T-helper 2 cell (primary cell): Measurements from ENCODE around the gene YIF1A.
"Not testable (repeated sequence)": the region's sequence is repeated elsewhere in the genome, so short reads cannot be mapped to it uniquely, and the experiment has no call there.

Source experiments
- DNase-seq, 5 experiments: peaks; one replicate each; pipeline versions ENCODE4 v3.0.0 to v3.0.0-alpha.2; 2012 to 2022

YIF1A gene

DNA sequence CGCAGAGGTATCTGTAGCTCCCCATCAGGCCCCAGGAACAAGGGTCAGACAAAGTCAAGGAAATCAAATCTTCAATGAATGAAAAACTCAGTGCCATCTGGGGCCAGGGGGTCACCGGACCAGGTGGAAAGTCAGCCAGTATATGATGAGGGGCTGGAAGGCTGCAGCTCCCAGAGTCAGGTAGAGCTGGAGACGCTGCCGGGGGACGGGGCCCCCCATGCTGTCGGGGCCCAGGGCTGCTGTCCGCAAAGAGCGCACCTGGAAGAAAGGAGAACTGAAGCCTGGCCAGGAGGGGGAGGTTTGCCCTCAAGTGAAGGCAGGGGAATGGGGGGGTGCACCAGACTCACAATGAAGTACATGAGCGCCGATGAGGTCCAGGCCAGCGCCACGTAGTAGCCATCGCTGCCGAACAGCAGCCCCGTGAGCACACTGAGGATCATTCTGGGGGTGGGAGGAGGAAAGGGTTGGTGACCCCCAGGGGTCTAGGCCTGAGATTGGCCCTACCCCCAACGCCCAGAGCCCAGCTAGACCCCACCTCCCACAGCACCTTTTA, 4.3 kb downstream of the YIF1A start:
- DNase-seq, result no peak

DNA sequence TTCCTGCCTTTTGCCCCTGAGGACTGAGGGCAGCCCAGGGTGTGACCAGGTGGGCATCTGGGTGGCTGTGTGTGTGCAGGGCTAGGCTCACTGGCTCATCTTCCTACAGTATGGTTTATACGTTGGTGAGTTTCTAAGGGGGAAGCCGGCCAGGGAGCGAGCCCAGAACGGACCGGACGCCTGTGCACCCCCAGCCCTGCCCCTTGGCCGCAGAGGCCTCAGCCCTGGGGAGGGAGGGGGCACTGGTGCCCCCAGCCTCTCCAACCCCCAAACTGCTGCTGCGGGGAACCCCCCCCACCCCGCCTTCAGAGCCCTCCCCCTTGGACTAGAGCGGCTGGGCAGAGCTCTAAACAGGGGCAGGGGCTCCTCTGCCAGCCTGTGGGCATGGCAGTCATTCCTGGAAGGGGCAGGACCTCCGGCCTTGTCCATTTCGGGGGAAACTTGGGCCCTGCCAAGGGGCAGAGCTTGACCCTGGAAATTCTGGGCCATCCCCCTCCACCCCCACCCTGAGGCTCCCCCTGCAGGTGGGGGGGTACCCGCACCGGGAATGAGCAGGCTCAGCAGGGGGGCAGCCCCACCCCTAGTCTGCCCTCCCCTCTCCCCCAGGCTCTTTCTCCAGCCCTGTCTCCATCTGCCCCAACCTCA, 5.4 kb downstream of the YIF1A start:
- DNase-seq, result no peak

- peak; percentile 97 to 100 (median 99) for DNase-seq
These were observed 6.2 kb downstream of the YIF1A start for GRCh38 chr11:66282468-66283455.

DNA sequence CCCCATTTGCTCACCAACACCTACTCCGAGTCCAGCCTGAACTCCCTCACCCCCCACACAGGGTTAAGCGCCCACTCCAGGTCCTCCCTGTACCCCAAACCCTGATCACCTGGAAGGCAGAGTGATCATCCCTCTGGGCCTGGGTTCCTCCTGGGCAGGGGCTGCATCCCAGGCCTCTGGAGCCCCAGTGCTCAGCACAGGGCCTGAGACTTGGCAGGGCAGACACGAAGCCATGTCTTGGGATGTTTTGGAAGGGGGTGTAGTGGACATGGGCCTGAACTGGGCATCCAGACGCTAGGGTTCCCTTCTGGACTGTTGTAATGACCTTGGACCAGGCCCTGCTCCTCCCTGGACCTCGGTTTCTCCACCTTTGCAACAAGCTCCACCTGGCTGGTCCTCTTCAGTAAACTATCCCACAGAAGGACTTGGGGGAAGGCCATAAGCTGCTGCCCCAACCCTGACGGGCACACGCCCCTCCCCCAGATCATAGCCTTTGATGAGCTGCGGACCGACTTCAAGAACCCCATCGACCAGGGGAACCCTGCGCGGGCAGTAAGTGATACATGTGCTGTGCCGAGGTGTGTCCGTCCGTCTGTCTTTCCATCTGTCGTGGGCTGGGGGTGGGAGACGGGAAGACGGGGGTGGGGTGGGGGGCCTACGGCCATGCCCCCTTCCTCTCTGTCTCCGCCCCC, 7.0 kb downstream of the YIF1A start:
- DNase-seq, result no peak

GRCh38 chr11:66281001-66281400, 7.9 kb downstream of the YIF1A start:
- DNase-seq, result no peak

DNA sequence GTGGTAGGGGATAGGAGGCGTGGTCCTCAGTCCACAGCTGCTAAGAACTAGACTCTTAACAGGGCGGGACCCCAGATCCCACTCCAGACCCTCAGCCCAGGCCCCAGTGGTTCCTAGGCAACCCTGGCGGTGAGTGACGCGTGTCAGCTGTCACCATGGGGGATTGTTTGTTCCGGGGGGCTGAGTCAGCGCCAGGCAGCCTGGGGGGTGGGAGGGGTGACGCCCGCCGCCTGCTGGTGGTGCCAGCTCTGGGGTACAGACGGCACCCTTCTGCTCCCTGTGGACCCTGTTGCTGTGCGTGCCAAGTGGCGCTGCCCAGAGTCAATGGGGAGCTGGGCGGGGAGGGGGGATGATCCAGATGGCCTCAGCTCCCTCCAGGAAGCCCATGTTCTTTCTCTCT, 8.5 kb downstream of the YIF1A start:
- DNase-seq, result no peak

- DNase-seq, result no peak
These were observed 9.7 kb downstream of the YIF1A start for GRCh38 chr11:66279092-66279734.

DNA sequence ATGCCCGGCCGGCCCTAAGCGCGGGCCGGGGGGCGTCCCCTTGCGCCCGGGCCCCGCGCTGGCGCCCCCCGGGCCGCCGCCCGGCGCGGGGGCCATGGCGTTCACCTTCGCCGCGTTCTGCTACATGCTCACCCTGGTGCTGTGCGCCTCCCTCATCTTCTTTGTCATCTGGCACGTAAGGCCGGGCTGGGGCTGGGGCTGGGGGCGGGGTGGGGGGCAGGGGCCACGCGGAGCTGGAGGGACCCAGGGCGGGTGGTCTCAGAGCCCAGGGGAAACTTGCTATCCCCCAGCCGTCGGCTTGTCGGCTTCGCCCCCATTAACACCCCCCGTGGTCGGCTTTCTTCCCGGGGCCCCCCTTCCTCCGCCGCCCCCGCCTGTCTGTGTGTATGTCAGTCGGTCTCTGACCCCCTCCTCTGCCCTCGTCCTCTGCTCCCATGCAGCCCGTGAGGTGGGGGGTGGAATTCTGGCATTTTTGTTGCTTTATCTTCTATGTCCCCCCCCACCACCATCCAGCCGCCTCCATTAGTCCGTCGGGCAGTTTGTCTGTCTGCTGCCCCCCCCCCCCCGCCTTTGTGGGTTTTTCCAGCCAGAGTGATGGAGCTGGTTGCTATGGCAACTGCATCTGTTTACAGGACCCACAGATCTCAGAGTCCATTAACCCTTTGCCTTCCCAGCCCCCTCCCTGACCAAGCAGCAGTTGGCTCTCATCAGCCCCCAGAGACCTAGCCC, 10.4 kb downstream of the YIF1A start:
- DNase-seq, result peak in 1 of 5 experiments; percentile 27

GRCh38 chr11:66277471-66278362, 11.2 kb downstream of the YIF1A start, which contains the start of gene CNIH2:
TSS of gene CNIH2 (plus strand) at chr11:66278175. CDS start at chr11:66278457, 282 bp downstream.
- DNase-seq, result peak in 4 of 5 experiments; percentile 29 to 52 (median 42)

DNA sequence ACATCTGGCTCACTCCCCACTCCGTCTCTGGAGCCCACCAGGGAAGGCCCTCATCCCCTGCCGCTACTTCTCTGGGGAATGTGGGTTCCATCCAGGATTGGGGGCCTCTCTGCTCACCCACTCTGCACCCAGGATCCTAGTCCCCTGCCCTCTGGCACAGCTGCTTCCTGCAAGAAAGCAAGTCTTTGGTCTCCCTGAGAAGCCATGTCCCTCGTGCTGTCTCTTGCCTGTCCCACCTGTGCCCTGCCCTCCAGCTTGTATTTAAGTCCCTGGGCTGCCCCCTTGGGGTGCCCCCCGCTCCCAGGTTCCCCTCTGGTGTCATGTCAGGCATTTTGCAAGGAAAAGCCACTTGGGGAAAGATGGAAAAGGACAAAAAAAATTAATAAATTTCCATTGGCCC, 11.9 kb downstream of the YIF1A start:
- DNase-seq, result not testable (repeated sequence)

DNA sequence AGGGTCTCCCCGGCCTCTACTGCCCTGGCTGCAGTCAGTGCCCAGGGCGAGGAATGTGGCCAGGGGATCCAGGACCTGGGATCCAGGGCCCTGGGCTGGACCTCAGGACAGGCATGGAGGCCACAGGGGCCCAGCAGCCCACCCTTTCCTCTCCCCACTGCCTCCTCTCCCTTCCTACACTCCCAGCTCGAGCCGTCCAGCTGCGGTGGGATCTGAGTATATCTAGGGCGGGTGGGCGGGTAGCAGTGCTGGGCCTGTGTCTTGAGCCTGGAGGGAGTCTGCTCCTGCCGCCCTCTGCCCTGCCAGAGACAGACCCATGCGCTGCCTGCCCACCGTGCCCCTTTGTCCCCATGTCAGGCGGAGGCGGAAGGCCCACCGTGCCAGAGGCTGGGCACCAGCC, 12.3 kb downstream of the YIF1A start:
- DNase-seq, result not testable (repeated sequence)

GRCh38 chr11:66275984-66276612, 12.8 kb downstream of the YIF1A start:
- no peak for DNase-seq

- DNase-seq, result no peak
These were observed 13.5 kb downstream of the YIF1A start for GRCh38 chr11:66275396-66275795.

- no peak for DNase-seq
These were observed 14.7 kb downstream of the YIF1A start for GRCh38 chr11:66274219-66274618.

DNA sequence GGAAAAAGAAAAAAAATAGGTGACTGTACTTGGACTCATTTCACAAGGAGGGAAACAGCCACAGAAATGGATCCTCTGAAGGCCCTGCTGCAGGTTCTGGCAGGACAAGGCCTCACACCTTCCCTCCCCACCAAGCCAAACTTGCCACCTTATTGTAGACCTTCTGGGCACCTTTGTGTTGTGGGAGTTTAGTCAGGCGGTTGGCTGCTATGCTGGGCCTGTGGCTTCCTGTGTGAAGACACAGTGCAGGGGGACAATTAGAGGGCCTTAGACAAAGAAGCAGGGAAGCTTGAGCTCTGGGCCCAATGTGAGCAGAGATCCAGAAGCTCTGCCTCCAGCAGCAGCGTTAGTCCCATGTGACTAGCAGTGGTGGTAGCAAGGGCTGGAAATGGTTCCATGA, 16.3 kb downstream of the YIF1A start:
- peak in 1 of 5 experiments; percentile 65 for DNase-seq

GRCh38 chr11:66271816-66272215, 17.1 kb downstream of the YIF1A start:
- no peak for DNase-seq

DNA sequence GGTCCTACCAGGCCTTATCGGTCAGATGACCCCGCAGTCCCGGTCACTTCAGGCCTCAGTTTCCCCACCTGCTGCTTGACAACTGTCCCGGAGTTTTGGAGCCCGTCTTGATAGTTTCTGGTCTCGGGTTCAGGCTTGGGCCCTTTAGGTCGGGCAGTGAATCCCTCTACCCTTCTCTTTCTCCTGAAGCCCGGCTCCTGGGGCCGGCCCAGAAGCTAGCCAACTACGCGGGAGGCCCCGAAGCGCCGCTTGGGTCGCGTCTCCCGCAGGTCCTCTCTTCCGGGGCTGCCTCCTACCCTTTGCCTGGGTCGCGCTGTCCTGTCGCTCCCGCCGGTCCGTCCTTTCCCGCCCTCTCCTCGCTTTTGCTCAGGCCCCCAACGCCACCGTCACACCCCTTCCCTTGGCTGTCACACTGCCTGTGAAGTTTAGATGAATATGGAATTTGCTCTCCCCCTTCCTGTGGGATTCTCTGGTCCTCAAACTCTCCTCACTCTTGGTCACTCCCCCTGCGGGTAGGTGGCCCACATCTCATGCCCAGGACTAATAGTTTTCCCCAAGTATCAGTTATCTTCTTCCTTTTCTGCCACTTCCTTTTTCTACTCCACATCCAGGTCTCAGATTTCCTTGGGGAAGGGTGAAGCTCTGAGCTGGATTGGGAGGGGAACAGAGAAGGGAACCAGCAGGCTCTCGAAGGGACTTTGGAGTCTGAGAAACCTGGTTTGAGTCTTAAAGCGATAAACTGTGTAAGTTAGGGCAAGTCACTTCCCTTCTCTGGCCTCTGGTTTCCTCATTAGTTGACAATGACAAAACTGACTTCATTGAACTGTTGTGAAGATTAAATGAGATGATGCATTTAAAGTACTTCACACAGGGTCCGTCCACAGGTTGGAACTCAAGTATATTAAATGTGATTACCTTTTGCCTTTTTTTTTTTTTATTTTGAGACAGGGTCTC, 19.7 kb downstream of the YIF1A start:
- peak in 1 of 5 experiments; percentile 50 for DNase-seq

DNA sequence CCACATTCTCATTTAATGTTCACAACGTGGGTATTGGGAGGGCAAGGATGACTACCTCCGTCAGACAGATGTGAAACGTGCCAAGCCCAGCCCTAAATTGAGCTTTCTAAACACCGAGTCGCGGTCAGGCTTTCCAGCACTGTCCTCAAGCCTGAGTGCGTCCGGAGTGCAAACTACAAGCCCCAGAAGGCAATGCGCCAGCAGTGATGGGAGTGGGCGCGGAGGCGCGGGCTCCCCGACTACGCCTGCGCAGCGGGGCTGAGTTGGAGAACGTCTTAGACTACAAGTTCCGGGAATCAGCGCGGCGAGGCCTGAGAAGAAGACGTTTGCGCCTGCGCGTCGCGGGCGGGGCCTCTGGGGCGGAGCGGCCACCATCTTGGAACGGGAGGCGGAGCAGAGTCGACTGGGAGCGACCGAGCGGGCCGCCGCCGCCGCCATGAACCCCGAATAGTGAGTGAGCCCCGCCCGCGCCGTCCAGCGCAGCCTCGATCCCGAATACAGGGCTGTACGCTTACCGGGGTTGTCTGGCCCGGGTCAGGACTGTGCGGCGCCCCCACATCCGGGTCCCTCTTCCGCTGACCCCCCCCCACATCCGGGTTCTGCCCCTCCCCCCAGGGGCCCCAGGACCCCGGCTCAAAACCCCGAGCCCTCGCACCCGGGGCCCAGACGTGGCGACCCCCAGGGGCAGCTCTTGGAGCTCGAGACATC, 20.5 kb downstream of the YIF1A start, which contains the start of gene RAB1B:
Gene RAB1B, plus strand, starts transcription at position 396 of the 708 bp plus-strand sequence. Its CDS starts 41 bp downstream, at position 437.
- peak; percentile 99 to 100 (median 99) for DNase-seq
